ENCODE measurements around the gene KIZ.

DNA sequence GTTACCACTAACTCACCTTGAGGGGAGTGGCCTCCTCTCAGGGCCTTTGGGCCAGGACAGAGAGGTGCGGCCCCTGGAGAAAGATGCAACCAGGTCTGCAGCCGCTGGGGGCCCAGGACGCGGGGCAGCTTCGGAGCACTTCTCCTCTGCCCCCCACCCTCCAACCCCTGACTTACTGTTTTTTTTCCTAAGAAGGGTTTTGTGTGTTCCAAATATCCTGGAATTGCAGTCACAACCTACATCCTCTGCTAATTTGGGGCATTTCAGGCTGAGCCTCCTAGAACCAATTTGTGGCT lies 21.5 kb upstream of the KIZ start:
- TF ChIP-seq, protein P1, sequence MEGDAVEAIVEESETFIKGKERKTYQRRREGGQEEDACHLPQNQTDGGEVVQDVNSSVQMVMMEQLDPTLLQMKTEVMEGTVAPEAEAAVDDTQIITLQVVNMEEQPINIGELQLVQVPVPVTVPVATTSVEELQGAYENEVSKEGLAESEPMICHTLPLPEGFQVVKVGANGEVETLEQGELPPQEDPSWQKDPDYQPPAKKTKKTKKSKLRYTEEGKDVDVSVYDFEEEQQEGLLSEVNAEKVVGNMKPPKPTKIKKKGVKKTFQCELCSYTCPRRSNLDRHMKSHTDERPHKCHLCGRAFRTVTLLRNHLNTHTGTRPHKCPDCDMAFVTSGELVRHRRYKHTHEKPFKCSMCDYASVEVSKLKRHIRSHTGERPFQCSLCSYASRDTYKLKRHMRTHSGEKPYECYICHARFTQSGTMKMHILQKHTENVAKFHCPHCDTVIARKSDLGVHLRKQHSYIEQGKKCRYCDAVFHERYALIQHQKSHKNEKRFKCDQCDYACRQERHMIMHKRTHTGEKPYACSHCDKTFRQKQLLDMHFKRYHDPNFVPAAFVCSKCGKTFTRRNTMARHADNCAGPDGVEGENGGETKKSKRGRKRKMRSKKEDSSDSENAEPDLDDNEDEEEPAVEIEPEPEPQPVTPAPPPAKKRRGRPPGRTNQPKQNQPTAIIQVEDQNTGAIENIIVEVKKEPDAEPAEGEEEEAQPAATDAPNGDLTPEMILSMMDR (IDR thresholded peaks at IDR 0.05; ENCODE audit: borderline replicate concordance, extremely low read depth, low read length, poor library complexity, severe bottlenecking) = no peak
- TF ChIP-seq EZH2 (IDR thresholded peaks at IDR 0.05; ENCODE audit: borderline replicate concordance, low read depth, low read length, severe bottlenecking) = no peak

Measured in DND-41 (cell line).